HG03196 (cell line): ENCODE data around the gene TMEM200B.
"Not testable (repeated sequence)": the region's sequence is repeated elsewhere in the genome, so short reads cannot be mapped to it uniquely, and the experiment has no call there.

Experiments used
- ATAC-seq: cut with Tn5 transposase; IDR thresholded peaks from one replicate; pipeline ENCODE4 v1.9.1; 2021; ENCODE audit not compliant: unreplicated experiment

The TMEM200B gene

GRCh38 chr1:29134695-29135028 is 11.0 kb upstream of the TMEM200B start:
- ATAC-seq: no peak

- no peak for ATAC-seq
These were observed 10.4 kb upstream of the TMEM200B start for GRCh38 chr1:29133861-29134694.

GRCh38 chr1:29131056-29131455 is 7.4 kb upstream of the TMEM200B start:
- not testable (repeated sequence) for ATAC-seq

- no peak for ATAC-seq
These were observed 6.2 kb upstream of the TMEM200B start for GRCh38 chr1:29129916-29130315.

GRCh38 chr1:29128739-29129138 is 5.0 kb upstream of the TMEM200B start:
- ATAC-seq: no peak

- no peak for ATAC-seq
These were observed 2.5 kb upstream of the TMEM200B start for GRCh38 chr1:29126198-29126597.

- no peak for ATAC-seq
These were observed 2.1 kb upstream of the TMEM200B start for GRCh38 chr1:29125788-29126187.

GRCh38 chr1:29125237-29125641 is 1.5 kb upstream of the TMEM200B start:
- ATAC-seq: no peak

GRCh38 chr1:29124366-29125236 is 898 bp upstream of the TMEM200B start:
- ATAC-seq: no peak

- ATAC-seq: no peak
These were observed 433 bp downstream of the TMEM200B start for GRCh38 chr1:29123053-29123886.

- ATAC-seq: no peak
These were observed 1.0 kb downstream of the TMEM200B start for GRCh38 chr1:29122682-29123052.

- ATAC-seq: no peak
These were observed 1.6 kb downstream of the TMEM200B start for GRCh38 chr1:29121936-29122681.

- no peak for ATAC-seq
These were observed 2.2 kb downstream of the TMEM200B start for GRCh38 chr1:29121516-29121935.

GRCh38 chr1:29120947-29121485 is 2.7 kb downstream of the TMEM200B start:
- no peak for ATAC-seq

- ATAC-seq: no peak
These were observed 3.3 kb downstream of the TMEM200B start for GRCh38 chr1:29120367-29120766.

GRCh38 chr1:29119121-29119929 is 4.4 kb downstream of the TMEM200B start:
- no peak for ATAC-seq

- ATAC-seq: no peak
These were observed 6.3 kb downstream of the TMEM200B start for GRCh38 chr1:29117381-29117780.

- ATAC-seq: no peak
These were observed 9.0 kb downstream of the TMEM200B start for GRCh38 chr1:29114654-29115053.

GRCh38 chr1:29113413-29114117 is 10.1 kb downstream of the TMEM200B start:
- no peak for ATAC-seq
